H9 (cell line): ENCODE data around the gene MORN5. TPM values are rescaled to one million over a fixed set of nuclear protein-coding genes. Genes with fewer than 3 reads are reported as not detected.

Source experiments
- DNase-seq: peaks from one replicate; pipeline ENCODE4 v3.0.0-alpha.2; 2017
- H2AFZ ChIP-seq: one replicate; pipeline ENCODE4 v1.6.1; 2013; ENCODE audit warnings: mild to moderate bottlenecking, low read length, control low read depth, moderate library complexity
- H2AK5ac ChIP-seq: 2 replicates; pipeline ENCODE4 v1.6.1; 2013; ENCODE audit warnings: low read length, control low read depth, mixed read lengths; ENCODE audit not compliant: insufficient read length
- H2BK120ac ChIP-seq: one replicate; pipeline ENCODE4 v1.6.1; 2013; ENCODE audit warnings: low read depth, mild to moderate bottlenecking, low read length, control low read depth, inconsistent platforms; ENCODE audit not compliant: poor library complexity, severe bottlenecking
- H2BK12ac ChIP-seq: 2 replicates; pipeline ENCODE4 v1.6.1; 2013; ENCODE audit warnings: low read length, control low read depth, mixed read lengths, low read depth; ENCODE audit not compliant: insufficient read length
- H2BK15ac ChIP-seq: 2 replicates; pipeline ENCODE4 v1.6.1; 2013; ENCODE audit warnings: low read depth, low read length, control low read depth
- H2BK20ac ChIP-seq: one replicate; pipeline ENCODE4 v1.6.1; 2013; ENCODE audit warnings: low read depth, mild to moderate bottlenecking, low read length, control low read depth, inconsistent platforms; ENCODE audit not compliant: poor library complexity, severe bottlenecking
- H2BK5ac ChIP-seq: 2 replicates; pipeline ENCODE4 v1.6.1; 2013; ENCODE audit warnings: low read length, control low read depth, mixed read lengths; ENCODE audit not compliant: insufficient read length
- H3K14ac ChIP-seq: 2 replicates; pipeline ENCODE4 v1.6.1; 2013; ENCODE audit warnings: low read length, control low read depth; ENCODE audit not compliant: insufficient read depth
- H3K18ac ChIP-seq: 2 replicates; pipeline ENCODE4 v1.6.1; 2013; ENCODE audit warnings: low read depth, mild to moderate bottlenecking, mixed read lengths, low read length, control low read depth; ENCODE audit not compliant: insufficient read length
- H3K23ac ChIP-seq: 2 replicates; pipeline ENCODE4 v1.6.1; 2013; ENCODE audit warnings: low read length, control low read depth, mixed read lengths, low read depth; ENCODE audit not compliant: insufficient read length
- H3K23me2 ChIP-seq: 2 replicates; pipeline ENCODE4 v1.6.1; 2013; ENCODE audit warnings: low read depth, mild to moderate bottlenecking, mixed read lengths, low read length, control low read depth; ENCODE audit not compliant: insufficient read length, poor library complexity, severe bottlenecking
- H3K27ac ChIP-seq: 2 replicates; pipeline ENCODE4 v1.5.1; 2013; ENCODE audit warnings: low read length, control low read depth, mixed read lengths, low read depth; ENCODE audit not compliant: insufficient read length
- H3K27me3 ChIP-seq: 2 replicates; pipeline ENCODE4 v1.6.1; 2013; ENCODE audit warnings: low read length, control low read depth, inconsistent platforms; ENCODE audit not compliant: insufficient read depth
- H3K4ac ChIP-seq: 2 replicates; pipeline ENCODE4 v1.6.1; 2013; ENCODE audit warnings: low read depth, mild to moderate bottlenecking, control low read depth, inconsistent platforms, low read length, moderate library complexity
- H3K4me1 ChIP-seq: 2 replicates; pipeline ENCODE4 v1.6.1; 2013; ENCODE audit warnings: low read length, control low read depth, inconsistent platforms; ENCODE audit not compliant: insufficient read depth
- H3K4me2 ChIP-seq: 2 replicates; pipeline ENCODE4 v1.6.1; 2013; ENCODE audit warnings: low read length, control low read depth, mixed read lengths; ENCODE audit not compliant: insufficient read length, insufficient read depth
- H3K56ac ChIP-seq: 2 replicates; pipeline ENCODE4 v1.6.1; 2013; ENCODE audit warnings: low read depth, mild to moderate bottlenecking, mixed read lengths, low read length, control low read depth; ENCODE audit not compliant: insufficient read length
- H3K79me1 ChIP-seq: 2 replicates; pipeline ENCODE4 v1.6.1; 2013; ENCODE audit warnings: low read depth, mild to moderate bottlenecking, moderate library complexity, low read length, control low read depth, inconsistent platforms; ENCODE audit not compliant: insufficient read depth, poor library complexity, severe bottlenecking
- H3K79me2 ChIP-seq: 2 replicates; pipeline ENCODE4 v1.6.1; 2013; ENCODE audit warnings: low read length, control low read depth, inconsistent platforms; ENCODE audit not compliant: insufficient read depth
- H3K9ac ChIP-seq: 2 replicates; pipeline ENCODE4 v1.6.1; 2013; ENCODE audit warnings: low read length, control low read depth, mixed read lengths; ENCODE audit not compliant: insufficient read length; ENCODE audit errors: extremely low read depth
- H3K9me3 ChIP-seq: one replicate; pipeline ENCODE4 v1.6.1; 2013; ENCODE audit warnings: low read depth, low read length, inconsistent platforms; ENCODE audit not compliant: control insufficient read depth
- H3T11ph ChIP-seq: one replicate; pipeline ENCODE4 v1.6.1; 2013; ENCODE audit warnings: mild to moderate bottlenecking, low read length, control low read depth, inconsistent platforms
- H4K20me1 ChIP-seq: one replicate; pipeline ENCODE4 v1.6.1; 2013; ENCODE audit not compliant: control insufficient read depth, insufficient read length, insufficient read depth
- H4K5ac ChIP-seq: 2 replicates; pipeline ENCODE4 v1.6.1; 2013; ENCODE audit warnings: low read depth, mild to moderate bottlenecking, mixed read lengths, low read length, control low read depth; ENCODE audit not compliant: insufficient read length
- H4K8ac ChIP-seq: replicated peaks from 2 replicates; pipeline ENCODE4 v1.6.1; 2013; ENCODE audit warnings: low read length, control low read depth, mixed read lengths, low read depth; ENCODE audit not compliant: insufficient read length
- H4K91ac ChIP-seq: 2 replicates; pipeline ENCODE4 v1.6.1; 2013; ENCODE audit warnings: low read depth, mild to moderate bottlenecking, moderate library complexity, mixed read lengths, low read length, control low read depth; ENCODE audit not compliant: insufficient read length
- H3K27ac Mint-ChIP-seq, 3 experiments: 2 replicates in 2 of 3; 3 replicates in 1 of 3; pipeline ENCODE4 v1.8.0; 2020 to 2021; ENCODE audit warnings: mixed read lengths in 3 of 3, mild to moderate bottlenecking in 1 of 3, moderate library complexity in 1 of 3
- H3K27me3 Mint-ChIP-seq: 2 replicates; pipeline ENCODE4 v1.8.0; 2021; ENCODE audit warnings: low read depth, mild to moderate bottlenecking, moderate library complexity, mixed read lengths
- H3K36me3 Mint-ChIP-seq, 3 experiments: 2 replicates in 2 of 3; 3 replicates in 1 of 3; pipeline ENCODE4 v1.8.0; 2020 to 2021; ENCODE audit warnings: low read depth in 3 of 3, mixed read lengths in 3 of 3; ENCODE audit not compliant: insufficient read depth in 1 of 3
- H3K4me1 Mint-ChIP-seq, 2 experiments: 2 replicates each; pipeline ENCODE4 v1.8.0; 2020; ENCODE audit warnings: mixed read lengths in 2 of 2
- H3K4me3 Mint-ChIP-seq, 2 experiments: 2 replicates in 1 of 2; 3 replicates in 1 of 2; pipeline ENCODE4 v1.8.0; 2020 to 2021; ENCODE audit warnings: mild to moderate bottlenecking in 2 of 2, mixed read lengths in 2 of 2, moderate library complexity in 1 of 2
- H3K9me3 Mint-ChIP-seq, 2 experiments: 2 replicates in 1 of 2; 3 replicates in 1 of 2; pipeline ENCODE4 v1.8.0; 2020; ENCODE audit warnings: mild to moderate bottlenecking in 2 of 2, mixed read lengths in 2 of 2, moderate library complexity in 1 of 2
- WGBS: extraction: QIAGEN DNeasy Blood & Tissue Kit; methylation state at CpG from one replicate; pipeline ENCODE4 v1.1.7; 2013; ENCODE audit warnings: missing lambda C conversion rate, low lambda C conversion rate, mixed read lengths; ENCODE audit not compliant: insufficient read length; ENCODE audit errors: extremely low coverage; 5-methylcytosine and 5-hydroxymethylcytosine counted together
- total RNA-seq: library from RNA; stranded (reverse); gene quantifications from 2 replicates; pipeline ENCODE4 v1.2.1, GENCODE V29; 2021
- TF ChIP-seq, protein P1 (sequence below): fragments of 200-600 bp; sonication (generic); conservative IDR thresholded peaks from 3 replicates; pipeline ENCODE4 v1.8.0; 2021; ENCODE audit warnings: antibody characterized with exemption, mild to moderate bottlenecking

The MORN5 gene
- total RNA-seq, 1 experiment from 2014 or later, result not detected

DNA sequence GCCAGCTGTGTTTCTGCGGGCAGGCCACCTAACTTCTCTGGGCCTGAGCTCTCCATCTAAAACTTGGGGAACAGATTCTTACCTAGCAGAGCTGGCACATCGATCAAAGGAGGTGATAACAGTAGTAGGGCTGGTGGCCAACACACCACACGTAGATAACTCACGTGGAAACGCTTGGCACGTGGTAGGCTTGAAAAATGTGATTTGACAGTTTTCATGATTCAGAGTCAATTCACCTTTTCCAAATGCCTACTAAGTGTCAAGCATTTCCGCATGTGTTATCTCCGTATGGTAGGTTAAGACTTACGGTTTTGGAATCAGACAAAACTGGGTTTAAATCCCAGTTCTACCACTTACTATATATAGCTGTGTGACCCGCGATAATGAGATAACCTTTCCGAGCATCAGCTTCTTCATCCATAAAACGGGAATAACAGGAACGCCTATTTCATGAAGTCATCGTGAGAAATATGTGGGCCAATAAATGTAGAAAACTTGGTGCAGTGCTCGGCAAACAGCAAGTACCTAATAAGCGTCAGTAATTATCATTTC lies 25.6 kb upstream of the MORN5 start:
- Mint-ChIP-seq H3K36me3 (no peaks in the 10 kb centered on the region; a peak in 1 of 7 replicates), H3K4me1 (peaks cover 46 to 60% of the 10 kb centered on the region in 2 experiments), H3K4me3 (no peak overlapping the region), H3K9me3 (no peaks in the 10 kb centered on the region; a peak in 1 of 5 replicates), H3K27ac (no peak overlapping the region), H3K27me3 (peaks cover 42% of the 10 kb centered on the region)
- TF ChIP-seq, protein P1, sequence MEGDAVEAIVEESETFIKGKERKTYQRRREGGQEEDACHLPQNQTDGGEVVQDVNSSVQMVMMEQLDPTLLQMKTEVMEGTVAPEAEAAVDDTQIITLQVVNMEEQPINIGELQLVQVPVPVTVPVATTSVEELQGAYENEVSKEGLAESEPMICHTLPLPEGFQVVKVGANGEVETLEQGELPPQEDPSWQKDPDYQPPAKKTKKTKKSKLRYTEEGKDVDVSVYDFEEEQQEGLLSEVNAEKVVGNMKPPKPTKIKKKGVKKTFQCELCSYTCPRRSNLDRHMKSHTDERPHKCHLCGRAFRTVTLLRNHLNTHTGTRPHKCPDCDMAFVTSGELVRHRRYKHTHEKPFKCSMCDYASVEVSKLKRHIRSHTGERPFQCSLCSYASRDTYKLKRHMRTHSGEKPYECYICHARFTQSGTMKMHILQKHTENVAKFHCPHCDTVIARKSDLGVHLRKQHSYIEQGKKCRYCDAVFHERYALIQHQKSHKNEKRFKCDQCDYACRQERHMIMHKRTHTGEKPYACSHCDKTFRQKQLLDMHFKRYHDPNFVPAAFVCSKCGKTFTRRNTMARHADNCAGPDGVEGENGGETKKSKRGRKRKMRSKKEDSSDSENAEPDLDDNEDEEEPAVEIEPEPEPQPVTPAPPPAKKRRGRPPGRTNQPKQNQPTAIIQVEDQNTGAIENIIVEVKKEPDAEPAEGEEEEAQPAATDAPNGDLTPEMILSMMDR, result no peak
- H3K9ac ChIP-seq, result no peak overlapping the region
- H3T11ph ChIP-seq, result no peak overlapping the region
- H3K14ac ChIP-seq, result no peak overlapping the region
- no peaks in the 10 kb centered on the region for H3K23me2 ChIP-seq
- H3K4ac ChIP-seq, result no peak overlapping the region
- H3K23ac ChIP-seq, result no peak overlapping the region
- no peak for DNase-seq
- H3K18ac ChIP-seq, result no peak overlapping the region
- no peak overlapping the region for H4K91ac ChIP-seq
- no peak overlapping the region for H3K4me2 ChIP-seq
- H3K79me2 ChIP-seq, result no peaks in the 10 kb centered on the region
- H3K27ac ChIP-seq, result no peak overlapping the region
- no peak overlapping the region for H2BK120ac ChIP-seq
- H3K27me3 ChIP-seq, result no peaks in the 10 kb centered on the region
- H2BK5ac ChIP-seq, result no peak overlapping the region
- H3K56ac ChIP-seq, result no peak overlapping the region
- no peak overlapping the region for H2AK5ac ChIP-seq
- no peaks in the 10 kb centered on the region for H3K79me1 ChIP-seq
- H2BK20ac ChIP-seq, result no peak overlapping the region
- H4K20me1 ChIP-seq, result no peaks in the 10 kb centered on the region
- no CpG with 5 or more reads among the region's 17 CpGs for WGBS
- H3K9me3 ChIP-seq, result no peaks in the 10 kb centered on the region
- H4K8ac ChIP-seq, result no peak overlapping the region
- no peak overlapping the region for H2BK15ac ChIP-seq
- H2AFZ ChIP-seq, result no peak overlapping the region
- H3K4me1 ChIP-seq, result peaks cover 9% of the 10 kb centered on the region; the same call in 1 of the 2 replicates
- H4K5ac ChIP-seq, result no peak overlapping the region
- no peak overlapping the region for H2BK12ac ChIP-seq
